GM19395 (cell line): ENCODE data around the gene STX5.
"Not testable (repeated sequence)": the region's sequence is repeated elsewhere in the genome, so short reads cannot be mapped to it uniquely, and the experiment has no call there.

Experiments used
- ATAC-seq: cut with Tn5 transposase; IDR thresholded peaks from one replicate; pipeline ENCODE4 v1.9.1; 2021; ENCODE audit warnings: mild to moderate bottlenecking, moderate library complexity; ENCODE audit not compliant: unreplicated experiment

STX5 gene

DNA sequence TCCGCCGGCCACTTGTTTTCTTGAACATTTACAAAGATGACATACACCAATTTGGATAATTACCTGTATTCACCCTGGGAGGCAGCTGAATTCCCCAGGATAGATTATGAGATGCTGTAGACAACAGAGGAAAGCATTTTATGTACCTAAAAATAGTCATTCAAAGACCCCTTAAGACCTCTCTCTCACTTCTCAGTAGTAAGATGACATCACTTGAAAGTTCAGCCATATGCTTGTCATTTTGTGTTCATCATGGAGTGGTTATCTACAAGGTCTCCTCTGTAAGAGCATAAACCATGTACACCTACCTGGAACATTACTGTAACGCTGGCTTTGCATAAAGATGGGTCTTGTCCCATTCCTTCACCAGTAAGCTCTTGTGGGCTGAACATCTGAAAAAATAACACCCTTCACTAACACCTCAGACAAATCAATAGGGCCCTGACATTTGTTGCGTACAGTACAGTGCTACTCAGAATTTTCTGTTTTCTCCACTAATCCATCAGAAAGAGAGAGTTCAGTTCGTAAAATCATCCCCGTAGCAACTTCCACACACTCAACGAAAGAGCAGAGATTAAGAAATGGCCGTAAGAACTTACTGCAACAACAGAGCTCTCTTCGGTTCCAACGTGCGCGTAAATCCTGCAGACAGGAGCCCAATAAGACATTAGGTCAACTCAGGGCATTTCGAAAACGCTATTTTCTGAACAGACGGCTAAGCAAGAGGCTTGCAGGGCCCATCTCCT lies 23.1 kb upstream of the STX5 start:
- no peak for ATAC-seq

DNA sequence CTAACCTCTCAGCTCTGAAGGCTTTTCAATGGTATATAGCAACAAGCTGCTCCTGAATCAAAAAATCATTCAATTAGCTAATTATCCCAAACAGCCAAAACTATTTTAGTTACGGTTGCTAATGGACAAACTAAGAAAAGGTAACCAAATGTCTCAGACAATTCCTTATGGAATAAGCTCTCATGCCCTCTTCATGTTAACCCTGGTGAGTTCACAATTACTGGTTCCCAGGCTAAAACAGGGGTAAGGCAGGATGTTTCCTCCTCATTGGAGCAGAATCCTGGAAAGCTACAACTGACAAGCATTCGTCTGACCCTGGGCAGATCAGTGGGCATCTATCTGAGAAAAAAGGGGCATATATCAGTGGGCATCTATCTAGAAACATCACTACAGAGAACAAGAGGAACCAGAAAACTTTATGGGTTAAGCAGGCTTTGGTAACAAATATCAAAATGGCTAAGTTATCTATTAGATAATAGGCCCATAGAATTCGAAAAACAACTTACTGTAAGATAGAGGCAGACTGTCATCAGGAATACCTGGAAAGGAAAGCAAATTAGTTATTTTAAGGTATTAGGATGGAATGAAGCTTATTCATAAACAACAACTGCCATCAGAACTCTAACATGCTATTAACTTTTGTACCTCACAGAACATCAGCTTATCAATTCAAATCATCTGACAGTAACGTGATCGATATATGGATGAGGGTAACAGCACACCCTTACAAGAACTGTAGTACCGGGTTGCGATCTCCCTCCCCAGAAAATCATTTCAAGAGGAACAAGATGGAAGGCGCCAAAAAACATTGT lies 22.4 kb upstream of the STX5 start:
- no peak for ATAC-seq

DNA sequence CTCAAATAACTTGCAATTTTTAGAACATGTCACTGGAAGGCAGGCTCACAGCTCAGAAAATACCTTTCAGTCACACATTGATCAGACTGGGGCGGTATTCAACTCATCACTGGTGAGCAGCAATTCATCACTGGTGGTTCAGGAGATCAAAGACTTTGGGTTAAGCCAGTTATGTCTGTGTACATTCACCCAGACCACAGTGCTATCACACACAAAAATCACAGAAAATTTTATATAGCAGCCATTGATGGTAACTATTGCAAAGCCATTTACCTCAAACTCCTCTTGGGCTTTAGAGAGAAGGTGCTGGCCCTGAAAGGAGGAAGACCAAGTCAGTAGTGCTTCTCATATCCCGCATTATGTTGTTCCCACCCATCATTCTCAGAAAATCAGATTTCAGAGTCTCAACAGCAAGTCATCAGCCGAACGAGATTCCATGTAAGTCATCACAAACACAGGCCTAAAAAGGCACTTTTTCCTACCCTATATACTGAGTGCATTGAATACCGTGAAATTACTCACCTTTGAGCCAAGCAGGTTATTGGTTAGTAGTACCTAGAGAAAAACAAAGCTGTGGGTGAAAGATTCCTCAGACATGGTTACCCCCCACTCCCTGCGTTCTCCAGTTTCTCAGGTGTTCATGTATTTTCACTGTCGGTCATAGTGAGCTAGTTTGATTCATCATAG lies 21.6 kb upstream of the STX5 start:
- no peak for ATAC-seq

DNA sequence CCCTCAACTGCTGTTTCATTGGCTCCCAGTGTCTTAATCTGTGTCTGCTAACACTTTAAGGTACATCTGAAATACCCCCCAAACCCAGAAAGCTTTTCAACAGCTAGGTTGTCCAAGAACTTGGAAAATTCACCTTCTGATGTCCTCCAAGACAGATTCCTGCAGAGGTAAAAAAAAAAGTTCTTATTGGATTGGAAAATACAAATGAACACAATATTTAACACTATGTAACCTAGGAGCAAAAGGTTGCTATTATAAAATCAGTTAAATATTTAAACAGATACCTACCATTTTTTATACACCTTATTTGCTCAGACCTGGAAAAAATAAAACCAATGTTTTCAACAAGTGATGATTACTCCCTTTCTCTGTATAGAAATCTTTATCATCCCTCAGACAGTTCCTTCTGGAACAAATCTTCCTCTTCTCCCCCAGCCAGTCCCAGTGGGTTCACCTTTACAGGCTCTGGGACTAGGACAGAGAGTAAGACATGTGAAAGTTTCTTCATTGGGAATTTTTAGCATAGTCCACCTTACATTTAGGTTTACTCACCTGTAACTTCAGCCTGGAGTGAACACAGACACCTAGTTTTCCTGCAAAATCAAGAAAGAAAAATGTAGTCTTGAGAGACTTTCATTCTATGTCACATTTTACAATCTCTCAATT lies 20.8 kb upstream of the STX5 start:
- no peak for ATAC-seq

DNA sequence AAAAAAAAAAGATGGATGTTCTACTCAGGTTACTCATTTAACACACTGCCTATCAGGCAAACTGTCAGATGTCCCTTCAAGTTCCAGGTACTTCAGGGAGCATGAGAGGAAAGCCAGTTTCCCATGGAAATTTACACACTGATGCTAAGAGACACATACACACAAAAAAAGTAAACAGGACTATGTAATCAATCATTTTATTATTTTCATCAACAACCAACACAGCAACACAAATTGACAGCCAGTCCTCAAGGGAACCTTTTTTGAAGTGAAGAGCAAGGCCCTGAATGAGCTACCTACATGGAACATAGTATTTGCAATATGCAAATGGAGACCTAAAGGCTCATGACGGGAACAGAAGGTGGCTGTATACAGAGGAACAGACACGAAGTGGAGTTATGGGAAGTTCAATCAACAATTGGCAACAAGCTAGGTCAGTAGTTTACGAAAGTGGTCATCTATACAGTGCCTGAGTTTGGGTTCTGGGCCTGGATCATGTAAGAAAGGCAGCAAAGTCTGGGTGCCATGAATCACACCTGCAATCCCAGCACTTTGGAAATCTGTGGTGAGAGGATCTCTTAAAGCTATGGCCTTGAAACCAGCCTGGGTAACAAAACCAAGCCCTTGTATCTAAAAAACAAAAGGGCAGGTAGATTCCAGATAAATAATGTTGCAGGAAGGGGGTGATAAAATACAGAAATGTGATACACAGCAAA lies 20.1 kb upstream of the STX5 start:
- ATAC-seq = no peak

DNA sequence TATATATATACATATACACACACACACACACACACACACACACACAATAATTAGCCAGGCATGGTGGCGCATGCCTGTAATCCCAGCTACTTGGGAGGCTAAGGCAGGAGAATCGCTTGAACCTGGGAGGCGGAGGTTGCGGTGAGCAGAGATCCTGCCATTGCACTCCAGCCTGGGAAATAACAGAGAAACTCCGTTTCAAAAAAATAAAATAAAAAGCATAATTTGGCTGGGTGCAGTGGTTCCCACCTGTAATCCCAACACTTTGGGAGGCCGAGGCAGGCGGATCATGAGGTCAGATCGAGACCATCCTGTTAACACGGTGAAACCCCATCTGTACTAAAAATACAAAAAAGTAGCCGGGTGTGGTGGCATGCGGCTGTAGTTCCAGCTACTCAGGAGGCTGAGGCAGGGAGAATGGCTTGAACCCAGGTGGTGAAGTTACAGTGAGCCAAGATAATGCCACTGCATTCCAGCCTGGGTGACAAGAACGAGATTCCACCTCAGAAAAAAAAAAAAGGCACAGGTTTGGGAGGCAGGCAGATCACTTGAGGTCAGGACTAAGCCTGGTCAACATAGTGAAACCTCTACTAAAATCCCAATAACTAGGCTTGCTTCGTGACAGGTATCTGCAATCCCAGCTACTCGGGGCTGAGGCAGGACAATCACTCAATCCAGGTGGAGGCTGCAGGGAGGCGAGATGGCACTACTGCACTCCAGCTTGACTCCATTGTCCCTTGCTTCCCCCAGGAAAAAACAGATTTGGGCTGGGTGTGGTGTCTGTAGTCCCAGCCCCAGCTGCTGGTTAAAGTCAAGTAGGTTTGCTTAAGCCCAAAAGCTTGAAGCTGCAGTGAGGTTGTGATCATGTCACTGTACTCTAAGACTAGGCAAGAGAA lies 19.3 kb upstream of the STX5 start:
- no peak for ATAC-seq

DNA sequence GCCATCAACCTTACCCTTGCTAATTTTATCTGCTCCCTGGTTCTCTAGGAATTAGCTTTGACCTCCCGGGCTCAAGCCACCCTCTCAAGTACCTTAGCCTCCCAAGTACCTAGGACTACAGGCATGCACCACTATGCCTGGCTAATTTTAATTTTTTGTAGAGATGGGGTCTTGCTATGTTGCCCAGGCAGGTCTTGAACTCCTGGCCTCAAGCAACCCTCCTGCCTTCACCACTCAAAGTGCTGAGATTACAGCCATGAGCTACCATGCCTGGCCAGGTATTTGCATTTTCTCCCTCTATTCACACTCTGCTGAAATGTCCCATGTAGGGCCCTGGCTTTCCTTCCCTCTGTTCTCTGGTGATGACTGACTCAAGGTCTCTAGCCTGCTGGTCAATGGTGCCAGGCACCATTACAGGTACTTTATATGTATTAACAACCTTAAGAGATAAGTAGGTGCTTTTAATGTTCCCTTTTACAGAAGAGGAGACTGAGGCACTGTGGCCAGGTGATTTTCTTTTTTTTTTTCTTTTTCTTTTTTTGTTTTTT lies 16.0 kb upstream of the STX5 start:
- ATAC-seq = no peak

DNA sequence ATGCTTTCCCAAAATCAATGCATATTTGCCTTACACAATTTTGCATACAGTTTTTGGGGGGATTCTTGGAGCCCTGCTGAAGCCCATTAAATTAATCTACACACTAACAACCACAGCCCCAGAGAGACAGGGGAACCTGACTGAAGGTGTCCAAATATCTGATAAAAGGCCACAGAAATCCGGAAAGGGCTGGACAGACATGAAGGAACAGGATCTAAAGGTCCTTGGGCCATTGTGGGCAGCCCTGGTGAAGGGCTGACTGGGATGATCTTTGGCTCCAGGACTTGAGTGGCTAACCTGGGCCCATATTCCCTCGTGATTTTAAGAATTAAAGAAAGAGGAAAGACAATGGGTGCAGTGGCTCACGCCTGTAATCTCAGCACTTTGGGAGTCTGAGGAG lies 14.3 kb upstream of the STX5 start:
- no peak for ATAC-seq

DNA sequence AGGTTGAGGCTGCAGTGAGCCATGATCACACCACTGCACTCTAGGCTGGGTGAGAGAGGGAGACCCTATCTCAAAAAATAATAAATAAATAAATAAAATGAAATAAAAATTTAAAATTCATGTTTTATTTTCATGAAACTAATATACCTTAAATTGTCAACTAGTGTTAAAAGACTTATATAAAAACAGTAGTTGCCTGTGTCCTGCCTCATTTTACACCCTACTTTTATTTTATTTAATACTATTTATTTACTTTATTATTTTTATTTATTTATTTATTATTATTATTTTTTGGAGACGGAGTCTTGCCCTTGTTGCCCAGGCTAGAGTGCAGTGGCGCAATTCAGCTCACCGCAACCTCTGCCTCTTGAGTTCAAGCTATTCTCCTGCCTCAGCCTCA lies 12.3 kb upstream of the STX5 start:
- no peak for ATAC-seq

DNA sequence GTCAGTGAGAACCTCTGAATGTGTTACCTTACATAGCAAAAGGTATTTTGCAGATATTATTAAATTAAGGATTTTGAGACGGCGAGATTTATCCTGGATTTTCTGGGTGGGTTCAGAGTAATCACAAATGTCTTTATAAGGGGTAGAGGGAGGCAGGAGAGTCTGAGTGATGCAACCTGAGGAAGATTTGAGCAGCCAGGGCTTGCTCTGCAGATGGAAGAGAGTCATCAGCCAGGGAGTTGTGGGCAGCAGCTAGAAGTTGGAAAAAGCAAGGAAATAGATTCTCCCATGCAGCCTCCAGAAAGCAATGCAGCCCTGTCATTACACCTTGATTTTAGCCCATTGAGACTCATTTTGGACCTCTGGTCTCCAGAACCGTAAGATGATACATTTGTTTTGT lies 11.6 kb upstream of the STX5 start:
- no peak for ATAC-seq

DNA sequence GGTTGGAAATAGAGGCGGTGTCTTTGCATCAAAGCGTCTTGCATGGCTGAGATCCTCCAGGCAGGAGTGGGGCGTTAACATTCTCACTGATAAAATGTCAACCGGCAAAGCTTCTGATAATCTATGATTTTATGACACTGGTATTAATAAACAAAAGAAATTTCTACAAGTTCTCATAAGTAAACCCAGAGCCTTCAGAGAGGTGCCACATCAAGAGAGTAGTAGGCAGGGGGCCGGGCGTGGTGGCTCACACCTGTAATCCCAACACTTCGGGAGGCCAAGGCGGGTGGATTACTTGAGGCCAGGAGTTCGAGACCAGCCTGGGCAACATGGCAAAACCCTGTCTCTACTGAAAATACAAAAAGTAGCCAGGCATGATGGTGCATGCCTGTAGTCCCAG lies 11.0 kb upstream of the STX5 start:
- ATAC-seq = not testable (repeated sequence)

DNA sequence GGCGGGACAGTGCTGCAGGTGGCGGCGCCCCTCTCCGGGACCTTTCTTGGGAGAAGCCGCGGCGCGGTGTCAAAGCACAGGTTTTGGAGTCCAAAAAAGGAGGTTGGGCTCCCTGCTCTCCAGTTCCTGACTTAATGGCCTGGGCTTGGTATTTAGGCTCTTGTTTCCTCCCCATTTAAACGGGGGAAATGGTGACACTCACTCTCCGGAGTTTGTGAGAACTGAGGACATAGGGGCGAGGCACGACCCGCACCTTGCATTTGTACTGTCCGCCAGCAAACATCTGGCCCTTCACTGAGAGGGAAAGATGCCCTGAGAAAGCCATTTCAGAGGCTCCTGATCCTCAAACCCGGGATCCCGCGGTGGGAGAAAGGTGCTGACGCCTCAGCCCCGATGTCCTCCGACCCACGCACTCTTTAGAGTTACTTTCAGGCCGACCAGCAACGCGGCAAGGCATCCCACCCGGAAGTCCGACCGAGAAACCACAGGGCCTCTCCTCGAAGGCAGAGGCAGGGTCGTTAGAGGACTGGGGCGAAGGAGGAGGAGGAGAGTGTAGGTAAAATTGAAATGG lies 10.4 kb upstream of the STX5 start:
- no peak for ATAC-seq

DNA sequence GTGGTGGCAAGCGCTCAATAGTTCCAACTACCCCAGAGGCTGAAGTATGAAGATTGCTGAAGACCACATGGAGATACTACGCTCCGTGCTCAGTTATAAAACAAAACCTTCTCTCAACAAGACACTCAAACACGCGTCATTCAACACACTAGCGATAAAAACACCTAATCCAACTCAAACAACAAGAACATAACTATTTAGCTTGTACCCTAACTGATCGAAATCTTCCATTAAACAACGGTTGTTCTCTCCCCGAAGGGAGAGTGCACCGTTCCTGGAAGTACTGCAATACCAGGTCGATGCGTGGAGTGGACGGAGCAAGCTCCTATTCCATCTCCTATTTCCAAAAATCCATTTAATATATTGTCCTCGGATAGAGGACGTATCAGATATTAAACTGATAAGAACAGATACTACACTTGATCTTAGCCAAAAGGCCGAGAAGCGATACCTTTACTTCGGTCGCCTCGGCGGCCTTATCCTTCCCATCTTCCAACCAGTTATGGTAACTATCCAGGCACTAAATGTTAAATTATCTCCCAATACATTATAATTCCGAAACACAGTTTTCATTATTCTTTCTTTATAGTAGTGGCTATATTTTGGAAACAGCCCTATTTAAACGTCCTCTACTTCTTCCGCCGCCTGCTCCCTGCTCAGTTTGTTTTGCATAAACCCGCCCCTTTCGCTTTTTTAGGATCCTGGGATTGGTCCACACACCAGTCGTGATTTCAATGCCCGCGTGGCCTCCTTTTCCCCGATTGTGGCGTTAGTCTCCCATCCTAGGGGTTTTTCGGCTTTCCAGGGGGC lies 9.7 kb upstream of the STX5 start:
- peak; percentile 71 for ATAC-seq

DNA sequence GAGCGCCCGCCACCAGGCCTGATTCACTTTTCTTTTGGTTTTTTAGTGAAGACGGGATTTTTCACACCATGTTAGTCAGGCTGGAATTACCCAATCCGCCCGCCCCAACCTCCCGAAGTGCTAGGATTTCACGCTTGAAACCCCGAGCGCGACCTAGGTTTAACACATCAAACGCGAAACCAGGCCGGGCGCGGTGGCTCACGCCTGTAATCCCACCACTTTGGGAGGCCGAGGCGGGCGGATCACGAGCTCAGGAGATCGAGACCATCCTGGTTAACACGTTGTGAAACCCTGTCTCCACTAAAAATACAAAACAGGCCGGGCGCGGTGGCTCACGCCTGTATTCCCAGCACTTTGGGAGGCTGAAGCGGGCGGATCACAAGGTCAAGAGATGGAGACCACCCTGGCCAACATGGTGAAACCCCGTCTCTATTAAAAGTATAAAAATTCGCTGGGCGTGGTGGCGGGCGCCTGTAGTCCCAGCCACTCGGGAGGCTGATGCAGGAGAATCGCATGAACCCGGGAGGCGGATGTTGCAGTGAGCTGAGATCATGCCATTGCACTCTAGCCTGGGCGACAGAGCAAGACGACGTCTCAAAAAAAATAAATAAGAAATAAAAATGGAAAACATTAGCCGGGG lies 9.0 kb upstream of the STX5 start:
- ATAC-seq = not testable (repeated sequence)

DNA sequence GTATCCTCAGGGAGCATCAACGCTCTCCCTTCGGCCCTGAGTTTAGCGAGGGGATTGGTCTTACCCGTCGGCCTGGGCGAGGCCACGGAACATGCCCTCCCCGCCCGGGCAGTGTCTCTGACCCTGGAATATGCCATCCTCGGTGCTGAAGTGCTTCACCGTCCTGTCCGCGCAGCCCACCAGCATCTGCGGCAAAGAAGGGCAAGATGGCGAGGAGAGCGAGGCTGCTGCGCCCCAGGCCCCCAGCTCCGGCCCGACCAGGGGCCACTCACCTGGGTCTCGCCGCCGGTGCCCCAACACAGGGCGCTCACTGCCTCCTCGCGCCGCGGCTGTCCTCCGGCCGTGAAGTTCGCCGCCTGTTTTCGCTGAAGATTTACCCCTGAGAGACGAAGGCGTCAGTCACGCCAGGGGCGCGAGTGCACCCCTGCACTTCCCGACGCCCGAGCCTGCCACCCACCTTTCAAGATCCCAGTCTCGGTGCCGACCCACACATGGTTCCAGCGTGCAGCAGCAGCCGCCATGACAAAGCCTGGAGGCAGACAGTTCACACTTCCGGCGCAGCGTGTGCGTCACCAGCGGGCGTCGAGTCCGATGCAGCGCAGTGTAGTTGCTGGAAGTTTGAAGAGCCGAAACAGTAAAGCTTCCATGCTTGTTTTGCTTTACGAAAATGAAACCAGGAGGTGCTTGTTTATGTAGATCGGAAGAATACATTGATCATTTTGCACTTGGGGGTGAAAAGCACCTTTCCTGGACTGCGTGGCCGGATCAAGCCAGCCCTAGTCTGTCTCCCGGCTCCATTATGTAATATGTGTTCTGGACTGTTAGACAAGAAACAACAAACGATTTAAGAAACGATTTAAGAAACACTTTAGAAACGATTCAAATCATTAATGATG lies 7.4 kb upstream of the STX5 start, which contains the start of gene WDR74:
Gene WDR74, minus strand, starts transcription at position 541 of the 896 bp plus-strand sequence. Its CDS starts 20 bp downstream, at position 521.
- peak; percentile 50 for ATAC-seq

DNA sequence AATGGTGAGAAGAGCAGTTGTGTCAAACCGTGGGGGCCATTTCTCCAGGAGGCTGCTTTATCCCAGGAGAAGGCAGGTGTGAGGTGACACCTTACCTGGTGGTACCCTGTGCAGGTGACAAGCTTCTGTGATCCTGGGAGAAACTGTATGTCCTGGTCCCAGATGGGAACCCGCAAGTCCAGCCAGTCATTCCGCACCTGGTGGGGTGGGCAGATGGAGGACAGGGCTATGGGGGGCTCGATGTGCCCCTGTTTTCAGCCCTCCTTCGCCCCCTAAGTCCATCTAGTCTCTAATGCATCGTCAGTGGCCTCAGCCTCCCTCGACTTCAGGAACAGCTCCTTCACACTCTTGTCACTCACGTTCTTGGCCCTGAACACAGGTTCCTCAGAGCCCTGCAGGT lies 3.5 kb upstream of the STX5 start:
- no peak for ATAC-seq
